ENCODE data around the gene ANKRD13B.

GRCh38 chr17:29611351-29612093 lies 18.6 kb downstream of the ANKRD13B start:
- TF ChIP-seq CTCF (optimal IDR thresholded peaks at IDR 0.05 in 1 of 3, IDR thresholded peaks at IDR 0.05 in 1 of 3, conservative IDR thresholded peaks at IDR 0.05 in 1 of 3; ENCODE audit: extremely low read depth in 1 of 3, insufficient read depth in 2 of 3, low read length in 3 of 3) = no peak
- no peak for TF ChIP-seq EZH2 (IDR thresholded peaks at IDR 0.05; ENCODE audit: low read length)
